Aorta (tissue), 5 donors: ENCODE data around the gene ERI3. TPM values are rescaled to one million over a fixed set of nuclear protein-coding genes. Genes with fewer than 3 reads are reported as not detected.
"Not testable (repeated sequence)": the region's sequence is repeated elsewhere in the genome, so short reads cannot be mapped to it uniquely, and the experiment has no call there.

Source experiments
- ATAC-seq: fragments of 200-7000 bp; cut with Tn5 transposase; one replicate; pipeline ENCODE4 v1.9.1; 2022; ENCODE audit warnings: moderate library complexity; ENCODE audit not compliant: low FRiP score
- DNase-seq, 2 donors: peaks; one replicate each; pipeline ENCODE4 v3.0.0-alpha.2; 2020
- H3K27ac ChIP-seq, 2 donors: one replicate each; pipeline ENCODE4 v1.5.1; 2013; ENCODE audit warnings: low read length in 2 of 2, mild to moderate bottlenecking in 2 of 2, moderate library complexity in 2 of 2, control low read depth in 1 of 2, inconsistent platforms in 1 of 2, low read depth in 1 of 2
- H3K27me3 ChIP-seq, 2 donors: one replicate each; pipeline ENCODE4 v1.6.1; 2013; ENCODE audit warnings: control low read depth in 1 of 2, low read length in 1 of 2, mild to moderate bottlenecking in 1 of 2, moderate library complexity in 1 of 2; ENCODE audit not compliant: insufficient read depth in 2 of 2, control insufficient read depth in 1 of 2
- H3K36me3 ChIP-seq, 2 donors: one replicate each; pipeline ENCODE4 v1.6.1; 2013; ENCODE audit warnings: control low read depth in 1 of 2, low read length in 1 of 2, mild to moderate bottlenecking in 1 of 2; ENCODE audit not compliant: insufficient read depth in 2 of 2, control insufficient read depth in 1 of 2
- H3K4me1 ChIP-seq, 2 donors: one replicate each; pipeline ENCODE4 v1.6.1; 2013; ENCODE audit warnings: low read length in 2 of 2, control low read depth in 1 of 2, mild to moderate bottlenecking in 1 of 2, moderate library complexity in 1 of 2; ENCODE audit not compliant: insufficient read depth in 2 of 2, control insufficient read depth in 1 of 2
- H3K4me3 ChIP-seq, 2 donors: one replicate each; pipeline ENCODE4 v1.5.1; 2013; ENCODE audit warnings: low read length in 2 of 2, control low read depth in 1 of 2, mild to moderate bottlenecking in 1 of 2
- H3K9me3 ChIP-seq: one replicate; pipeline ENCODE4 v1.6.1; 2013; ENCODE audit warnings: mild to moderate bottlenecking, low read length; ENCODE audit not compliant: control insufficient read depth
- WGBS, 2 donors: extraction: QIAGEN DNeasy Blood & Tissue Kit; methylation state at CpG; one replicate each; pipeline ENCODE4 v1.1.7; 2013; 5-methylcytosine and 5-hydroxymethylcytosine counted together
- intact Hi-C, 2 donors: fragments of 100-400 bp; cut with DNase I; formaldehyde crosslinking; loops; one replicate each; pipeline versions ENCODE4 v1.14.2 to v1.15.0; 2022
- polyA plus RNA-seq, 2 donors: library from polyadenylated mRNA; stranded (reverse); fragments of 200-250 nt; gene quantifications; one replicate each; pipeline ENCODE4 v1.2.3, GENCODE V29; 2013
- total RNA-seq, 2 donors: library from RNA; stranded (reverse); fragmentation: NEBNext Ultra II Directional; extraction: Animal tissue kit (Norgen Biotek cat#: 25700); gene quantifications; one replicate each; pipeline ENCODE4 v1.2.1, GENCODE V29; 2021
- donor health status: healthy with polysubstance abuse.
- donor health status: Bipolar disorder and iron deficiency.
- donor health status: DM: no; HTN: no; CAD: no.
- donor health status: DM: no; HTN: no; CAD: no.
- donor health status: DM: yes; HTN: yes; CAD: no.

Gene ERI3
- total and polyA plus RNA-seq, 4 donors: 31.4 to 55.2 (median 44.9) TPM

GRCh38 chr1:44217809-44218410, 137.1 kb downstream of the ERI3 start:
- ATAC-seq (peak; percentile 70), DNase-seq (peak; percentile 79 to 89)
- intact Hi-C loops: loop anchor here (5.0 to 10.0 kb wide), 3 partner anchors 223 to 379 kb away; partner anchors contain the start of gene CCDC24 (in 1 of the 2)
- Histone ChIP-seq H3K27me3 (no peaks in the 10 kb centered on the region), H3K36me3 (peaks cover 0 to 19% of the 10 kb centered on the region in 2 donors), H3K27ac (no peak overlapping the region), H3K4me1 (no peaks in the 10 kb centered on the region), H3K4me3 (no peak overlapping the region), H3K9me3 (no peaks in the 10 kb centered on the region)
- WGBS, 2 donors: 60 to 68% methylated on average over 4 of the region's 4 CpGs

GRCh38 chr1:44213222-44214112, 141.6 kb downstream of the ERI3 start, which contains the start of gene DMAP1:
Gene DMAP1, plus strand, starts transcription at chr1:44213471. Its CDS starts 283 bp downstream, at chr1:44213754.
- intact Hi-C loops: loop anchor here in 1 of 2 donors (10.0 kb wide), 1 partner anchor 219 kb away; the partner anchor contains the start of gene CCDC24
- WGBS, 2 donors: 0 to 1% methylated on average over 42 to 44 of the region's 44 CpGs
- H3K27ac ChIP-seq: no peak within 1 kb of the TSS
- H3K4me1 ChIP-seq: no peaks in the 10 kb centered on the region
- H3K36me3 ChIP-seq: peaks cover 0 to 2% of the 10 kb centered on the region in 2 donors
- peak within 1 kb of the TSS; percentile 23 to 94 for H3K4me3 ChIP-seq
- ATAC-seq (peak; percentile 93), DNase-seq (peak; percentile 88 to 94)
- no peaks in the 10 kb centered on the region for H3K9me3 ChIP-seq
- no peaks in the 10 kb centered on the region for H3K27me3 ChIP-seq

GRCh38 chr1:44212355-44213221, 142.5 kb downstream of the ERI3 start:
- DNase-seq: no peak
- intact Hi-C loops: loop anchor here in 1 of 2 donors (10.0 kb wide), 1 partner anchor 218 kb away; the partner anchor contains the start of gene CCDC24

GRCh38 chr1:44210595-44210994, 144.5 kb downstream of the ERI3 start:
- Histone ChIP-seq H3K36me3 (no peaks in the 10 kb centered on the region), H3K4me1 (no peaks in the 10 kb centered on the region), H3K9me3 (no peaks in the 10 kb centered on the region), H3K27me3 (no peaks in the 10 kb centered on the region), H3K27ac (no peak overlapping the region), H3K4me3 (no peak overlapping the region)
- ATAC-seq (no peak), DNase-seq (no peak)
- intact Hi-C loops: loop anchor here in 1 of 2 donors (10.0 kb wide), 1 partner anchor 216 kb away; the partner anchor contains the start of gene CCDC24
- 98 to 100% methylated on average over 1 of the region's 1 CpG for WGBS, 2 donors

More at GRCh38 chr1:44212355-44213221, 142.5 kb downstream of the ERI3 start:
- no peak overlapping the region for H3K27ac ChIP-seq
- no peaks in the 10 kb centered on the region for H3K27me3 ChIP-seq
- peak overlapping the region; percentile 23 to 94 for H3K4me3 ChIP-seq
- no peaks in the 10 kb centered on the region for H3K4me1 ChIP-seq
- 38 to 43% methylated on average over 9 of the region's 9 CpGs for WGBS, 2 donors
- ATAC-seq: no peak
- H3K9me3 ChIP-seq: no peaks in the 10 kb centered on the region
- no peaks in the 10 kb centered on the region for H3K36me3 ChIP-seq

GRCh38 chr1:44208226-44208625, 146.8 kb downstream of the ERI3 start:
- Histone ChIP-seq H3K4me3 (no peak overlapping the region), H3K9me3 (no peaks in the 10 kb centered on the region), H3K4me1 (no peaks in the 10 kb centered on the region), H3K27me3 (no peaks in the 10 kb centered on the region), H3K36me3 (no peaks in the 10 kb centered on the region), H3K27ac (no peak overlapping the region)
- no peak for ATAC-seq
- no peak for DNase-seq
- intact Hi-C loops: no loop called here

- 91 to 94% methylated on average over 5 of the region's 5 CpGs for WGBS, 2 donors
- H3K27me3 ChIP-seq, H3K36me3 ChIP-seq, ATAC-seq, DNase-seq, intact Hi-C loops, H3K4me1 ChIP-seq, H3K4me3 ChIP-seq, H3K27ac ChIP-seq, H3K9me3 ChIP-seq: not testable (repeated sequence)
Observed at GRCh38 chr1:44206545-44206944, 148.5 kb downstream of the ERI3 start.

GRCh38 chr1:44200336-44200735, 154.7 kb downstream of the ERI3 start:
- no peaks in the 10 kb centered on the region for H3K4me1 ChIP-seq
- intact Hi-C loops: no loop called here
- WGBS, 2 donors: 92 to 95% methylated on average over 8 of the region's 8 CpGs
- H3K27me3 ChIP-seq: no peaks in the 10 kb centered on the region
- no peaks in the 10 kb centered on the region for H3K36me3 ChIP-seq
- no peak overlapping the region for H3K27ac ChIP-seq
- no peak overlapping the region for H3K4me3 ChIP-seq
- DNase-seq (no peak), ATAC-seq (no peak)
- no peaks in the 10 kb centered on the region for H3K9me3 ChIP-seq

GRCh38 chr1:44174630-44175029, 180.4 kb downstream of the ERI3 start:
- no peaks in the 10 kb centered on the region for H3K27me3 ChIP-seq
- ATAC-seq: no peak
- no peak overlapping the region for H3K27ac ChIP-seq
- WGBS, 2 donors: 71 to 77% methylated on average over 1 of the region's 1 CpG
- H3K4me1 ChIP-seq: no peaks in the 10 kb centered on the region
- intact Hi-C loops: no loop called here
- H3K36me3 ChIP-seq: no peaks in the 10 kb centered on the region
- no peak for DNase-seq
- H3K9me3 ChIP-seq: no peaks in the 10 kb centered on the region
- no peak overlapping the region for H3K4me3 ChIP-seq
